Posterior cingulate gyrus (tissue), 11 donors: ENCODE data around the gene GPR83.
"Not testable (repeated sequence)": the region's sequence is repeated elsewhere in the genome, so short reads cannot be mapped to it uniquely, and the experiment has no call there.

ENCODE experiments used
- DNase-seq, 10 donors: peaks; one replicate each; pipeline versions ENCODE4 v3.0.0 to v3.0.0-alpha.2; 2020 to 2021; ENCODE audit warnings: mixed read lengths in 3 of 10
- intact Hi-C: fragments of 100-400 bp; cut with DNase I; formaldehyde crosslinking; loops from one replicate; pipeline ENCODE4 v1.15.1; 2023

The GPR83 gene

GRCh38 chr11:94379613-94380012 lies 21.6 kb downstream of the GPR83 start:
- intact Hi-C loops, result no loop called here
- DNase-seq, result no peak

- intact Hi-C loops, result no loop called here
- DNase-seq, result peak in 1 of 10 donors; percentile 18
These were observed 24.4 kb downstream of the GPR83 start for GRCh38 chr11:94376841-94377240.

GRCh38 chr11:94370576-94370975 lies 30.6 kb downstream of the GPR83 start:
- intact Hi-C loops, result not testable (repeated sequence)
- DNase-seq, result peak in 1 of 10 donors; percentile 50

- intact Hi-C loops, DNase-seq: not testable (repeated sequence)
These were observed 50.2 kb downstream of the GPR83 start for GRCh38 chr11:94350850-94351563.

GRCh38 chr11:94346311-94346710 lies 54.9 kb downstream of the GPR83 start:
- intact Hi-C loops, DNase-seq: not testable (repeated sequence)

GRCh38 chr11:94343495-94343894 lies 57.7 kb downstream of the GPR83 start:
- DNase-seq, result no peak
- intact Hi-C loops, result no loop called here

- DNase-seq, result no peak
- intact Hi-C loops, result no loop called here
These were observed 59.0 kb downstream of the GPR83 start for GRCh38 chr11:94342250-94342649.

GRCh38 chr11:94338651-94339050 lies 62.6 kb downstream of the GPR83 start:
- intact Hi-C loops, result no loop called here
- no peak for DNase-seq

- DNase-seq, result no peak
- intact Hi-C loops, result no loop called here
These were observed 65.2 kb downstream of the GPR83 start for GRCh38 chr11:94336033-94336432.

GRCh38 chr11:94332814-94333213 lies 68.4 kb downstream of the GPR83 start:
- no peak for DNase-seq
- intact Hi-C loops, result no loop called here

- intact Hi-C loops, result no loop called here
- no peak for DNase-seq
These were observed 70.4 kb downstream of the GPR83 start for GRCh38 chr11:94330789-94331188.

GRCh38 chr11:94329501-94329900 lies 71.7 kb downstream of the GPR83 start:
- intact Hi-C loops, result no loop called here
- DNase-seq, result no peak

- DNase-seq, result no peak
- intact Hi-C loops, result no loop called here
These were observed 72.6 kb downstream of the GPR83 start for GRCh38 chr11:94328587-94329080.
